Astrocyte of the cerebellum (primary cell): Measurements from ENCODE around the gene DNAJC21.
"Not testable (repeated sequence)": the region's sequence is repeated elsewhere in the genome, so short reads cannot be mapped to it uniquely, and the experiment has no call there.

Experiments used
- DNase-seq: peaks from one replicate; pipeline ENCODE4 v3.0.0-alpha.2; 2011; ENCODE audit warnings: low read depth
- H3K4me3 ChIP-seq: 2 replicates; pipeline ENCODE4 v1.5.1; 2011; ENCODE audit warnings: mild to moderate bottlenecking, low read depth, low read length, moderate library complexity
- in situ Hi-C: cut with HindIII; loops from 2 replicates; pipeline ENCODE4 v1.10.0; 2017; ENCODE audit warnings: low sequenced_read_pairs
- TF ChIP-seq, protein P1 (sequence below): IDR thresholded peaks from 2 replicates; pipeline ENCODE4 v1.5.1; 2012; ENCODE audit warnings: low read length, low read depth, moderate library complexity, mild to moderate bottlenecking; ENCODE audit errors: missing control alignments

The DNAJC21 gene

DNA sequence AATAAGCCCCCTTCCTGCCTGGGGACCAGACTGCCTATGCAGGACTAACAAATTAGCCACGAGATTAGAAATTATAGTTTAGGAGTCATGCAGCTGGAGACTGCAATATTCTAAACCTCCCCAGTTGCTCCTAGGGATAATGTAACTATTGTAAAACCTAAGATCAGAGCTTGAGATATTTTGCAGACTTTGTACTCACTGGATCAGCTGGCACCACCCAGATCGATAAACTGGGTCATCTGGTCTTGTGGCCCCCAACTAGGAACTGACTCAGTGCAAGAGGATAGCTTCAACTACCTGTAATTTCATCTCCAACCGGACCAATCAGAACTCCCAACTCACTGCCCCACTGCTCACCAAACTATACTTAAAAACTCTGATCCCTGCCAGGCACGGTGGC lies 38.2 kb downstream of the DNAJC21 start:
- in situ Hi-C loops: no loop called here
- DNase-seq: no peak
- no peak overlapping the region for H3K4me3 ChIP-seq
- TF ChIP-seq, protein P1, sequence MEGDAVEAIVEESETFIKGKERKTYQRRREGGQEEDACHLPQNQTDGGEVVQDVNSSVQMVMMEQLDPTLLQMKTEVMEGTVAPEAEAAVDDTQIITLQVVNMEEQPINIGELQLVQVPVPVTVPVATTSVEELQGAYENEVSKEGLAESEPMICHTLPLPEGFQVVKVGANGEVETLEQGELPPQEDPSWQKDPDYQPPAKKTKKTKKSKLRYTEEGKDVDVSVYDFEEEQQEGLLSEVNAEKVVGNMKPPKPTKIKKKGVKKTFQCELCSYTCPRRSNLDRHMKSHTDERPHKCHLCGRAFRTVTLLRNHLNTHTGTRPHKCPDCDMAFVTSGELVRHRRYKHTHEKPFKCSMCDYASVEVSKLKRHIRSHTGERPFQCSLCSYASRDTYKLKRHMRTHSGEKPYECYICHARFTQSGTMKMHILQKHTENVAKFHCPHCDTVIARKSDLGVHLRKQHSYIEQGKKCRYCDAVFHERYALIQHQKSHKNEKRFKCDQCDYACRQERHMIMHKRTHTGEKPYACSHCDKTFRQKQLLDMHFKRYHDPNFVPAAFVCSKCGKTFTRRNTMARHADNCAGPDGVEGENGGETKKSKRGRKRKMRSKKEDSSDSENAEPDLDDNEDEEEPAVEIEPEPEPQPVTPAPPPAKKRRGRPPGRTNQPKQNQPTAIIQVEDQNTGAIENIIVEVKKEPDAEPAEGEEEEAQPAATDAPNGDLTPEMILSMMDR: no peak

DNA sequence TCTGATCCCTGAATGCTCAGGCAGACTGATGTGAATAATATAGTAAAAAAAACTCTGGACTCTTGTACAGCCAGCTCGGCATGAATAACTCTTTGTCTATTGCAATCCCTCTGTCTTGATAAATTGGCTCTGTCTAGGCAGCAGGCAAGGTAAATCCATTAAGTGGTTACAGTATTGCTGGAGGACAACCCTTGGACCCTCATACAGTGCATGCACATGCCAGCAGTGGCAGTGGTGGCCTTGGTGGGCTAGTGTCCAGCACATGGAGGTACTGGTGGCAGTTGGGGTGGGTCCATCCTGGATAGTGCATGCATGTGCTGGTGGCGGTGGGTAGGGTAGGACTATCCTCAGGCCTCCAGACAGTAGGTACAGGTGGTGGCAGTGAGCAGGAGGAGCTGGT lies 38.9 kb downstream of the DNAJC21 start:
- TF ChIP-seq, protein P1: no peak
- no peak for DNase-seq
- H3K4me3 ChIP-seq: no peak overlapping the region
- in situ Hi-C loops: no loop called here

DNA sequence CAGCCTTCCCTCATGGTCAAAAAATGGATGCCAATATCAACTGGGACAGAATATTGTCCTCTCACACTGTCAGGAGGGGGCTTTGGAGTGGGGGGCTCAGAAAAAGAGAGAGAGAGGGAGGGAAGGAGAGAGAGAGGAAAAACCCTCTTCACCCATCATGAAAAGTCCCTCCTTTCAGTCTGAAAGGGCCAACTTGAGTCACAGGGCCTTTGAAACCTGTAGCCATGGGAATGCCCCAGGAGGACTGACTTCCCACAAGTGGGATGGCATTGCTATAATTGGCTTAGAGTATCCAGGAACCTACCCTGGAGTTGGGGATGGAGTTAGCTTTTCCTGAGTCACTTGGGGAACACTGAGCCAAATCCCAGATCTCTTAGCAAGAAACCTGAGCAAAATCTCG lies 41.2 kb downstream of the DNAJC21 start:
- no peak for DNase-seq
- H3K4me3 ChIP-seq: no peak overlapping the region
- in situ Hi-C loops: no loop called here
- TF ChIP-seq, protein P1: no peak

DNA sequence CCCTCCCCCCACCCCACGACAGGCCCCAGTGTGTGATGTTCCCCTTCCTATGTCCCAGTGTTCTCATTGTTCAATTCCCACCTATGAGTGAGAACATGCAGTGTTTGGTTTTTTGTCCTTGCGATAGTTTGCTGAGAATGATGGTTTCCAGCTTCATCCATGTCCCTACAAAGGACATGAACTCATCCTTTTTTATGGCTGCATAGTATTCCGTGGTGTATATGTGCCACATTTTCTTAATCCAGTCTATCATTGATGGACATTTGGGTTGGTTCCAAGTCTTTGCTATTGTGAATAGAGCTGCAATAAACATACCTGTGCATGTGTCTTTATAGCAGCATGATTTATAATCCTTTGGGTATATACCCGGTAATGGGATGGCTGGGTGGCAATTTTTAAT lies 42.3 kb downstream of the DNAJC21 start:
- in situ Hi-C loops, H3K4me3 ChIP-seq, DNase-seq: not testable (repeated sequence)

DNA sequence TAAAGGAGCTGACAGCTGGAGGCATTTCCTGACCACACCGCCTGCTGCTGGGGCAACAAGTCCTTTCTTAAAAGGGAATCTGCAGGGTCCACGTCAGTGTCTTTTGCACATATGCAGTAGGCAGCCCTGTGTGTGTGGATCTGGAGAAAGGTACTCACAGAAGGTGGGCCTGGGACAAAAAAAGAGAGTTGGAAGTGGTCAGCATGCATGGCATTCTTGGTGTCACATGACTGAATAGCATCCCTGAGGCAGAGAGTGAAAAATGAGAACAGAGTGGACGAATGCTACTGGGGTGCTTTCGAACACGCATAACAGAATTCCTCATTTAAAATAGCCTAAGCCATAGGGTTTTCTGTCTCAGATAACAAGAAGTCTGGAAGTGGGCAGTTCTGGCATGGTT lies 47.0 kb downstream of the DNAJC21 start:
- H3K4me3 ChIP-seq: no peak overlapping the region
- TF ChIP-seq, protein P1: no peak
- in situ Hi-C loops: no loop called here
- DNase-seq: no peak

DNA sequence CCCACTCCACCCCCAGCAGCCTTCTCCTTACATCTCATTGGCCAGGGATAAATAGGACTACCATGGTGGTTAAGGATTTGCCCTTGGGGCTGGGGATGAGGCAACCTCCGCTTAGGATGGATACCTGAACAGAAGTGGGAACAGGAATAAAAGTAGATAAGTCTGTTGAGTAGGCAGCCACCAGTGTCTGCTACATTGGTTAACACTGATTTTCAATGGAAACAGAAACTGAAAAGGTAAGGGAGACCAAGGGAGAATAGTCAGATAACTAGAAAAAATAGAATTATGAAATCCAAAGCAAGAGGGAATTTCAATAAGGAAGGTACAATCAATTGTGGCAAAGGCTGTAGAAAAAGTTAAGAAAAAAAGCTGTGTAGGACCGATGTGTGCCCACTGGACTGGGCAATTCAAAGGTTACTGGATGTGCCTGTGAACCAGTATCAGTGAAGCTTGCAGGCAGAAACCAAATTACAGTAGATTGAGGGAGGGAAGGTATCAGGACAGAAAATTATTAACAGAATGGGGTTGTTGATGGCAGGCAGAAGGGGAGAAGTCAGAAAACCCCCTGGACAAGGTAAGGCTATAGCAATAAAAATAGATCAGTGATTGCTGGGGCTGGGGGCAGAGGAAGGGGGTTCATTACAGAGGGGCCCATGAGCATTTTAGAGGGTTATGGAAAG lies 48.7 kb downstream of the DNAJC21 start:
- TF ChIP-seq, protein P1: no peak
- in situ Hi-C loops: no loop called here
- no peak overlapping the region for H3K4me3 ChIP-seq

DNA sequence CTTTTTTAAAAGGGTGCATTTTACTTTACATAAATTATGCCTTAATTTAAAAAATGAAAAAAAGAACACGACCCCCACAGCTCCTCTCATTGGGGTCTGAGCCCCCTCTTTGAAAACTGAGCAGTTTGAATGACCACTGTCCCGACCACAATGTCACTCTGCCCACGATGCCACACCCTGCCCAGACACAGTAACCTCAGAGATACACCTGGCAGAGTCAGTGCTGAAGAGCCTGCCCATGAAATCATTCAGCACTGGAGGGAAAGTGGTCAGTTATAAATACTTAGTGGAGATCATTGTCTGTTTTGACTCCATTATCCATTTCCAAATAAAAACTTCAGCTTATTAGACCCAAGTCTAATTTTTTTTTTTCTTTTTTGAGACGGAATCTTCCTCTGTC lies 49.3 kb downstream of the DNAJC21 start:
- in situ Hi-C loops: no loop called here
- DNase-seq: no peak
- H3K4me3 ChIP-seq: no peak overlapping the region
- TF ChIP-seq, protein P1: no peak

More for the DNA sequence above, 48.7 kb downstream of the DNAJC21 start:
- no peak for DNase-seq
